Left ventricle myocardium inferior (tissue), 1 donor: ENCODE measurements around the gene ISLR. TPM values are rescaled to one million over a fixed set of nuclear protein-coding genes. Genes with fewer than 3 reads are reported as not detected.

ENCODE experiments used
- DNase-seq: peaks from one replicate; pipeline ENCODE4 v3.0.0-alpha.2; 2020
- H3K27ac ChIP-seq: fragments of 200-600 bp; replicated peaks from 2 replicates; pipeline ENCODE4 v1.8.0; 2021
- H3K27me3 ChIP-seq: fragments of 200-600 bp; 2 replicates; pipeline ENCODE4 v1.8.0; 2021; ENCODE audit warnings: low read depth
- H3K36me3 ChIP-seq: fragments of 200-600 bp; 2 replicates; pipeline ENCODE4 v1.8.0; 2021
- H3K4me1 ChIP-seq: fragments of 200-600 bp; 2 replicates; pipeline ENCODE4 v1.8.0; 2021
- H3K4me3 ChIP-seq: fragments of 200-600 bp; 2 replicates; pipeline ENCODE4 v1.8.0; 2021; ENCODE audit warnings: mild to moderate bottlenecking, moderate library complexity
- H3K9me3 ChIP-seq: fragments of 200-600 bp; replicated peaks from 2 replicates; pipeline ENCODE4 v1.8.0; 2021
- CTCF ChIP-seq: fragments of 200-600 bp; IDR thresholded peaks from 2 replicates; pipeline ENCODE4 v1.8.0; 2021; ENCODE audit warnings: antibody characterized with exemption, mild to moderate bottlenecking, borderline replicate concordance
- intact Hi-C: fragments of 100-400 bp; cut with micrococcal nuclease; formaldehyde crosslinking; loops from one replicate; pipeline ENCODE4 v1.11.0; 2022
- long read RNA-seq: library from polyadenylated mRNA; unstranded; transcript quantifications from one replicate; pipeline ENCODE4 v2.0.0, GENCODE V29; 2021
- total RNA-seq: library from RNA; stranded (reverse); fragmentation: NEBNext Ultra II Directional; extraction: Animal tissue kit (Norgen Biotek cat#: 25700); gene quantifications from one replicate; pipeline ENCODE4 v1.2.1, GENCODE V29; 2021
- donor health status: DM: no; HTN: yes; CAD: no; lungs with severe emphysema.

The ISLR gene
- 12.7 TPM for total RNA-seq
- long read RNA-seq, transcript ISLR-201 (2 exons, 2,371 nt) = major isoform, 18 of 26 reads
- long read RNA-seq, partial matches to known transcripts = 0 of 26 reads
- long read RNA-seq, other reads (novel, unspliced or antisense) = 6 of 26 reads

- Histone ChIP-seq H3K27me3 (no peaks in the 10 kb centered on the region), H3K27ac (peak within 1 kb of the TSS; percentile 87), H3K9me3 (no peaks in the 10 kb centered on the region), H3K4me1 (peaks cover 69% of the 10 kb centered on the region), H3K4me3 (peak within 1 kb of the TSS; percentile 60), H3K36me3 (no peaks in the 10 kb centered on the region)
- DNase-seq = peak; percentile 46
- intact Hi-C loops = no loop called here
- no peak for TF ChIP-seq CTCF
Measured at GRCh38 chr15:74173380-74174218, at the start of gene ISLR. TSS of gene ISLR (plus strand) at chr15:74173710. CDS start at chr15:74174859, 1,149 bp downstream.

GRCh38 chr15:74124196-74124595 is 49.3 kb upstream of the ISLR start:
- no peak for TF ChIP-seq CTCF
- H3K4me1 ChIP-seq = peaks cover 21% of the 10 kb centered on the region
- intact Hi-C loops = no loop called here

GRCh38 chr15:74124759-74125158 is 48.8 kb upstream of the ISLR start:
- no peak overlapping the region for H3K27ac ChIP-seq
- H3K4me1 ChIP-seq = peaks cover 26% of the 10 kb centered on the region
- no peak overlapping the region for H3K4me3 ChIP-seq
- H3K27me3 ChIP-seq = peaks cover 93% of the 10 kb centered on the region
- no peak for DNase-seq
- intact Hi-C loops = loop anchor here (5.0 kb wide), 2 partner anchors 183 to 198 kb away; no protein-coding TSS in a partner anchor
- no peaks in the 10 kb centered on the region for H3K9me3 ChIP-seq
- TF ChIP-seq CTCF = no peak
- no peaks in the 10 kb centered on the region for H3K36me3 ChIP-seq

More at GRCh38 chr15:74124196-74124595, 49.3 kb upstream of the ISLR start:
- Histone ChIP-seq H3K36me3 (no peaks in the 10 kb centered on the region), H3K9me3 (no peaks in the 10 kb centered on the region), H3K27ac (no peak overlapping the region), H3K27me3 (peaks cover 90% of the 10 kb centered on the region), H3K4me3 (no peak overlapping the region)
- DNase-seq = no peak

- Histone ChIP-seq H3K27me3 (peaks cover 93% of the 10 kb centered on the region), H3K4me3 (peak overlapping the region; percentile 66)
- intact Hi-C loops = loop anchor here (5.0 kb wide), 2 partner anchors 180 to 195 kb away; no protein-coding TSS in a partner anchor
Measured at GRCh38 chr15:74127255-74127953, 46.1 kb upstream of the ISLR start.

More at GRCh38 chr15:74127255-74127953, 46.1 kb upstream of the ISLR start:
- Histone ChIP-seq H3K27ac (peak overlapping the region; percentile 83), H3K36me3 (no peaks in the 10 kb centered on the region), H3K9me3 (no peaks in the 10 kb centered on the region), H3K4me1 (peaks cover 48% of the 10 kb centered on the region)
- TF ChIP-seq CTCF = peak; percentile 97
- DNase-seq = peak; percentile 89
